ENCODE results near the gene STXBP3. TPM values are rescaled to one million over a fixed set of nuclear protein-coding genes. Genes with fewer than 3 reads are reported as not detected.
A peak's percentile ranks its signal among the peaks of the same experiment; 100 is the strongest.

STXBP3 gene
- polyA plus RNA-seq, 1 donor from 2014 or later = 29.6 TPM

DNA sequence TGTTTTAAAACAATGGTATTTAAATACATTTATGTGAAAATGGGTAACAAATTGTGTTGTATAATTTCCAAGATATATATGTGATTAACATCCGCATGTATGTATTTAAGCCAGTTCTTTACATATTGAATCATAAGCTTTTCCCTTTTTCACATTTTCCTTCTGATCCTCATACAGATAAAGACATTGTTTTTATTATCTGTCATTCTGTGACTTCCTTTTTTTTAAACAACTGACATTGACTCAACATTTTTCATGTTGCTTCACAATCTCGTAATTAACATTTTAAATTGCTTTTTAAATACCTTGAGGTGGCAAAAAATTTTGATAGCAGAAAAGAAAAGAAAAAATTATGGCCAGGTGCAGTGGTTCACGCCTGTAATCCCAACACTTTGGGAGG, 1.4 kb downstream of the STXBP3 start:
- peak overlapping the region; percentile 78 for H3K4me3 ChIP-seq (ENCODE audit: low read length)
- no peak overlapping the region for H3K27ac ChIP-seq (ENCODE audit: low read length)
- H3K4me2 ChIP-seq (ENCODE audit: low read length) = no peak overlapping the region
- no peaks in the 10 kb centered on the region for H3F3A ChIP-seq (ENCODE audit: insufficient read depth, low read length, poor library complexity, severe bottlenecking)
- no peak overlapping the region for H3K9ac ChIP-seq (ENCODE audit: low read length)
- H2AFZ ChIP-seq (ENCODE audit: low read depth, low read length) = no peak overlapping the region
- no peak for TF ChIP-seq MXI1 (conservative IDR thresholded peaks at IDR 0.05; ENCODE audit: poor library complexity, severe bottlenecking)
- TF ChIP-seq, protein P1, sequence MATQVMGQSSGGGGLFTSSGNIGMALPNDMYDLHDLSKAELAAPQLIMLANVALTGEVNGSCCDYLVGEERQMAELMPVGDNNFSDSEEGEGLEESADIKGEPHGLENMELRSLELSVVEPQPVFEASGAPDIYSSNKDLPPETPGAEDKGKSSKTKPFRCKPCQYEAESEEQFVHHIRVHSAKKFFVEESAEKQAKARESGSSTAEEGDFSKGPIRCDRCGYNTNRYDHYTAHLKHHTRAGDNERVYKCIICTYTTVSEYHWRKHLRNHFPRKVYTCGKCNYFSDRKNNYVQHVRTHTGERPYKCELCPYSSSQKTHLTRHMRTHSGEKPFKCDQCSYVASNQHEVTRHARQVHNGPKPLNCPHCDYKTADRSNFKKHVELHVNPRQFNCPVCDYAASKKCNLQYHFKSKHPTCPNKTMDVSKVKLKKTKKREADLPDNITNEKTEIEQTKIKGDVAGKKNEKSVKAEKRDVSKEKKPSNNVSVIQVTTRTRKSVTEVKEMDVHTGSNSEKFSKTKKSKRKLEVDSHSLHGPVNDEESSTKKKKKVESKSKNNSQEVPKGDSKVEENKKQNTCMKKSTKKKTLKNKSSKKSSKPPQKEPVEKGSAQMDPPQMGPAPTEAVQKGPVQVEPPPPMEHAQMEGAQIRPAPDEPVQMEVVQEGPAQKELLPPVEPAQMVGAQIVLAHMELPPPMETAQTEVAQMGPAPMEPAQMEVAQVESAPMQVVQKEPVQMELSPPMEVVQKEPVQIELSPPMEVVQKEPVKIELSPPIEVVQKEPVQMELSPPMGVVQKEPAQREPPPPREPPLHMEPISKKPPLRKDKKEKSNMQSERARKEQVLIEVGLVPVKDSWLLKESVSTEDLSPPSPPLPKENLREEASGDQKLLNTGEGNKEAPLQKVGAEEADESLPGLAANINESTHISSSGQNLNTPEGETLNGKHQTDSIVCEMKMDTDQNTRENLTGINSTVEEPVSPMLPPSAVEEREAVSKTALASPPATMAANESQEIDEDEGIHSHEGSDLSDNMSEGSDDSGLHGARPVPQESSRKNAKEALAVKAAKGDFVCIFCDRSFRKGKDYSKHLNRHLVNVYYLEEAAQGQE (IDR thresholded peaks at IDR 0.05; ENCODE audit: borderline replicate concordance) = no peak
- no peak for TF ChIP-seq TAF1 (IDR thresholded peaks at IDR 0.05; ENCODE audit: low read depth)
- no peak for TF ChIP-seq RAD21 (conservative IDR thresholded peaks at IDR 0.05)
- no peak for TF ChIP-seq SMC3 (conservative IDR thresholded peaks at IDR 0.05; ENCODE audit: poor library complexity)
- TF ChIP-seq POLR2AphosphoS5 (IDR thresholded peaks at IDR 0.05) = no peak
- no peak for TF ChIP-seq EP300 (conservative IDR thresholded peaks at IDR 0.05; ENCODE audit: poor library complexity, severe bottlenecking)
- no peak for TF ChIP-seq EZH2 (IDR thresholded peaks at IDR 0.05; ENCODE audit: borderline replicate concordance, insufficient read depth, low read length, poor library complexity, severe bottlenecking)
- TF ChIP-seq, protein P2, sequence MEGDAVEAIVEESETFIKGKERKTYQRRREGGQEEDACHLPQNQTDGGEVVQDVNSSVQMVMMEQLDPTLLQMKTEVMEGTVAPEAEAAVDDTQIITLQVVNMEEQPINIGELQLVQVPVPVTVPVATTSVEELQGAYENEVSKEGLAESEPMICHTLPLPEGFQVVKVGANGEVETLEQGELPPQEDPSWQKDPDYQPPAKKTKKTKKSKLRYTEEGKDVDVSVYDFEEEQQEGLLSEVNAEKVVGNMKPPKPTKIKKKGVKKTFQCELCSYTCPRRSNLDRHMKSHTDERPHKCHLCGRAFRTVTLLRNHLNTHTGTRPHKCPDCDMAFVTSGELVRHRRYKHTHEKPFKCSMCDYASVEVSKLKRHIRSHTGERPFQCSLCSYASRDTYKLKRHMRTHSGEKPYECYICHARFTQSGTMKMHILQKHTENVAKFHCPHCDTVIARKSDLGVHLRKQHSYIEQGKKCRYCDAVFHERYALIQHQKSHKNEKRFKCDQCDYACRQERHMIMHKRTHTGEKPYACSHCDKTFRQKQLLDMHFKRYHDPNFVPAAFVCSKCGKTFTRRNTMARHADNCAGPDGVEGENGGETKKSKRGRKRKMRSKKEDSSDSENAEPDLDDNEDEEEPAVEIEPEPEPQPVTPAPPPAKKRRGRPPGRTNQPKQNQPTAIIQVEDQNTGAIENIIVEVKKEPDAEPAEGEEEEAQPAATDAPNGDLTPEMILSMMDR (IDR thresholded peaks at IDR 0.05; ENCODE audit: poor library complexity, severe bottlenecking) = no peak
- H4K20me1 ChIP-seq (ENCODE audit: insufficient read depth) = no peaks in the 10 kb centered on the region
- H3K79me2 ChIP-seq (replicated peaks; ENCODE audit: insufficient read depth, low read length) = peaks cover 12% of the 10 kb centered on the region
- no peaks in the 10 kb centered on the region for H3K36me3 ChIP-seq (ENCODE audit: insufficient read depth, low read length)
- no peaks in the 10 kb centered on the region for H3K27me3 ChIP-seq (ENCODE audit: insufficient read depth, low read depth, low read length)
- no peaks in the 10 kb centered on the region for H3K9me2 ChIP-seq (ENCODE audit: insufficient read depth, low read length)
- H3K9me3 ChIP-seq (ENCODE audit: low read length) = no peaks in the 10 kb centered on the region

DNA sequence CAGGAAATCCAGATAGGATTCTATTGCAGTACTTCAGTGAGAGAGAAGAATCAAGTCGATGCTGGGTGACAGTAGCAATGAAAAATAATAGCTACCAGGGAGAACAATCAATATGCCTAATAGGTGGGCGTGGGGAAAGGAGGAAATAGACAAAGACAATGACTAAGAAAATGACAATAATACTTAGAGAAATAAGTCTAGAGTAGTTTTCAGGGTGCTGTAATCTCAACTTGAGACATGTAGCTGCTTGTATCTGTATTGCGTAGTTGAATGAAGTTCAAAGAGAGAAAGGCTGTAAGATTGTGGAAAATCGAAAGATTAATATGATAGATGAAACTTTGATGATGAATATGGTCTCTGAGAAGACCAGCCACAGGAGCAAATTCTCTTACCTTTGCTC, 2.6 kb downstream of the STXBP3 start:
- no peaks in the 10 kb centered on the region for H3K27me3 ChIP-seq (ENCODE audit: insufficient read depth, low read depth, low read length)
- TF ChIP-seq POLR2AphosphoS5 (IDR thresholded peaks at IDR 0.05) (no peak), MXI1 (conservative IDR thresholded peaks at IDR 0.05; ENCODE audit: poor library complexity, severe bottlenecking) (no peak), EZH2 (IDR thresholded peaks at IDR 0.05; ENCODE audit: borderline replicate concordance, insufficient read depth, low read length, poor library complexity, severe bottlenecking) (no peak), EP300 (conservative IDR thresholded peaks at IDR 0.05; ENCODE audit: poor library complexity, severe bottlenecking) (no peak), SMC3 (conservative IDR thresholded peaks at IDR 0.05; ENCODE audit: poor library complexity) (no peak), RAD21 (conservative IDR thresholded peaks at IDR 0.05) (no peak), TAF1 (IDR thresholded peaks at IDR 0.05; ENCODE audit: low read depth) (no peak)
- TF ChIP-seq, protein P1 (IDR thresholded peaks at IDR 0.05; ENCODE audit: borderline replicate concordance) = no peak
- TF ChIP-seq, protein P2 (IDR thresholded peaks at IDR 0.05; ENCODE audit: poor library complexity, severe bottlenecking) = no peak
- no peak overlapping the region for H3K4me3 ChIP-seq (ENCODE audit: low read length)
- H3K27ac ChIP-seq (ENCODE audit: low read length) = no peak overlapping the region
- peaks cover 12% of the 10 kb centered on the region for H3K79me2 ChIP-seq (replicated peaks; ENCODE audit: insufficient read depth, low read length)
- no peaks in the 10 kb centered on the region for H3K9me2 ChIP-seq (ENCODE audit: insufficient read depth, low read length)
- H3K9me3 ChIP-seq (ENCODE audit: low read length) = no peaks in the 10 kb centered on the region
- no peaks in the 10 kb centered on the region for H4K20me1 ChIP-seq (ENCODE audit: insufficient read depth)
- H3K36me3 ChIP-seq (ENCODE audit: insufficient read depth, low read length) = no peaks in the 10 kb centered on the region
- H2AFZ ChIP-seq (ENCODE audit: low read depth, low read length) = no peak overlapping the region
- H3F3A ChIP-seq (ENCODE audit: insufficient read depth, low read length, poor library complexity, severe bottlenecking) = no peaks in the 10 kb centered on the region
- no peak overlapping the region for H3K9ac ChIP-seq (ENCODE audit: low read length)
- H3K4me2 ChIP-seq (ENCODE audit: low read length) = no peak overlapping the region

Data from neural cell (in vitro differentiated cells).